Liver (tissue), 9 donors: ENCODE measurements around the gene AHSG. TPM values are rescaled to one million over a fixed set of nuclear protein-coding genes. Genes with fewer than 3 reads are reported as not detected.
A peak's percentile ranks its signal among the peaks of the same experiment; 100 is the strongest.

Source experiments
- DNase-seq: peaks from one replicate; pipeline ENCODE4 v3.0.0-alpha.2; 2017; ENCODE audit warnings: low spot score
- H3K27ac ChIP-seq, 2 donors: one replicate each; pipeline ENCODE4 v1.7.0; 2013; ENCODE audit warnings: inconsistent platforms in 2 of 2, low read length in 2 of 2, control low read depth in 1 of 2, low read depth in 1 of 2, mild to moderate bottlenecking in 1 of 2
- H3K27me3 ChIP-seq, 4 donors: one replicate each; pipeline versions ENCODE4 v1.6.1 to v1.7.0; 2013; ENCODE audit warnings: low read length in 3 of 4, inconsistent platforms in 1 of 4, mild to moderate bottlenecking in 1 of 4, moderate library complexity in 1 of 4; ENCODE audit not compliant: control insufficient read depth in 4 of 4, insufficient read depth in 4 of 4
- H3K36me3 ChIP-seq, 4 donors: one replicate each; pipeline versions ENCODE4 v1.6.1 to v1.7.0; 2013; ENCODE audit warnings: low read length in 3 of 4, mild to moderate bottlenecking in 3 of 4, low read depth in 1 of 4, moderate library complexity in 1 of 4; ENCODE audit not compliant: control insufficient read depth in 4 of 4, insufficient read depth in 3 of 4
- H3K4me1 ChIP-seq, 4 donors: one replicate each; pipeline versions ENCODE4 v1.6.1 to v1.7.0; 2013; ENCODE audit warnings: low read length in 3 of 4, mild to moderate bottlenecking in 3 of 4, moderate library complexity in 1 of 4; ENCODE audit not compliant: control insufficient read depth in 4 of 4, insufficient read depth in 4 of 4
- H3K4me3 ChIP-seq, 3 donors: one replicate each; pipeline versions ENCODE4 v1.6.1 to v1.7.0; 2013; ENCODE audit warnings: low read length in 3 of 3, control low read depth in 1 of 3, low read depth in 1 of 3, mild to moderate bottlenecking in 1 of 3
- H3K9ac ChIP-seq, 2 donors: one replicate each; pipeline ENCODE4 v1.7.0; 2013; ENCODE audit warnings: low read length in 2 of 2, mild to moderate bottlenecking in 2 of 2, moderate library complexity in 2 of 2, control low read depth in 1 of 2, low read depth in 1 of 2
- H3K9me3 ChIP-seq, 4 donors: one replicate each; pipeline versions ENCODE4 v1.6.1 to v1.7.0; 2013; ENCODE audit warnings: low read length in 3 of 4; ENCODE audit not compliant: control insufficient read depth in 4 of 4
- ATF3 ChIP-seq: IDR thresholded peaks from 2 replicates; pipeline ENCODE4 v1.6.1; 2016; ENCODE audit warnings: antibody characterized with exemption
- FOXA1 ChIP-seq: IDR thresholded peaks from 2 replicates; pipeline ENCODE4 v1.6.1; 2016; ENCODE audit warnings: antibody characterized with exemption
- FOXA2 ChIP-seq: IDR thresholded peaks from 2 replicates; pipeline ENCODE4 v1.6.1; 2016; ENCODE audit warnings: antibody characterized with exemption
- GABPA ChIP-seq, 2 donors: IDR thresholded peaks in 1 of 2; conservative IDR thresholded peaks in 1 of 2; 2 replicates each; pipeline ENCODE4 v1.6.1; 2016; ENCODE audit warnings: antibody characterized with exemption in 2 of 2, mild to moderate bottlenecking in 1 of 2, moderate library complexity in 1 of 2
- HNF4A ChIP-seq, 2 donors: conservative IDR thresholded peaks; 2 replicates each; pipeline ENCODE4 v1.6.1; 2016; ENCODE audit warnings: antibody characterized with exemption in 2 of 2, mild to moderate bottlenecking in 2 of 2
- HNF4G ChIP-seq: IDR thresholded peaks from 2 replicates; pipeline ENCODE4 v1.6.1; 2016; ENCODE audit warnings: antibody characterized with exemption
- JUND ChIP-seq, 2 donors: IDR thresholded peaks; 2 replicates each; pipeline ENCODE4 v1.6.1; 2016; ENCODE audit warnings: antibody characterized with exemption in 2 of 2
- REST ChIP-seq: IDR thresholded peaks from 2 replicates; pipeline ENCODE4 v1.6.1; 2016; ENCODE audit warnings: antibody characterized with exemption, mild to moderate bottlenecking
- RXRA ChIP-seq, 2 donors: IDR thresholded peaks; 2 replicates each; pipeline ENCODE4 v1.6.1; 2017 to 2018; ENCODE audit warnings: antibody characterized with exemption in 2 of 2, mild to moderate bottlenecking in 1 of 2
- SP1 ChIP-seq: IDR thresholded peaks from 2 replicates; pipeline ENCODE4 v1.6.1; 2018; ENCODE audit warnings: antibody characterized with exemption, mild to moderate bottlenecking
- YY1 ChIP-seq: IDR thresholded peaks from 2 replicates; pipeline ENCODE4 v1.6.1; 2016; ENCODE audit warnings: antibody characterized with exemption, mild to moderate bottlenecking
- ZBTB33 ChIP-seq: IDR thresholded peaks from 2 replicates; pipeline ENCODE4 v1.6.1; 2016; ENCODE audit warnings: antibody characterized with exemption
- WGBS: extraction: QIAGEN DNeasy Blood & Tissue Kit; methylation state at CpG from one replicate; pipeline ENCODE4 v1.1.7; 2013; 5-methylcytosine and 5-hydroxymethylcytosine counted together
- polyA plus RNA-seq, 2 donors: library from polyadenylated mRNA; stranded (reverse) in 1 of 2; unstranded in 1 of 2; fragments of 200-250 nt in 1 of 2; fragments of >200 nt in 1 of 2; fragmentation: Nextera tagmentation in 1 of 2; extraction: Ambion mirVana in 1 of 2; gene quantifications; one replicate each; pipeline versions ENCODE4 v1.2.1 to v1.2.3, GENCODE V29; 2013 to 2015
- total RNA-seq, 2 donors: library from RNA; depleted of rRNA; stranded (reverse); fragments of >200 nt; gene quantifications; one replicate each; pipeline ENCODE4 v1.2.3, GENCODE V29; 2014
- TF ChIP-seq, protein P1 (sequence below): IDR thresholded peaks from 2 replicates; pipeline ENCODE4 v1.6.1; 2016; ENCODE audit warnings: antibody characterized with exemption
- donor health status: healthy.
- donor health status: healthy.
- donor health status: healthy.
- donor health status: healthy.
- donor health status: healthy.

Gene AHSG
- total and polyA plus RNA-seq, 4 donors = 965 to 4,470 (median 2,050) TPM

- Histone ChIP-seq H3K36me3 (peaks cover 2 to 26% (median 15%) of the 10 kb centered on the region in 4 donors), H3K27ac (peak overlapping the region; percentile 79 to 93), H3K4me1 (peaks cover 0 to 37% (median 30%) of the 10 kb centered on the region in 4 donors), H3K9me3 (no peaks in the 10 kb centered on the region), H3K9ac (peak overlapping the region; percentile 43 to 87), H3K27me3 (no peaks in the 10 kb centered on the region), H3K4me3 (peak overlapping the region; percentile 77 to 97 (median 97))
- WGBS = 4% methylated on average over 21 of the region's 21 CpGs
- TF ChIP-seq RXRA (IDR thresholded peaks at IDR 0.05) (no peak), HNF4G (no peak), REST (no peak), ATF3 (no peak), HNF4A (conservative IDR thresholded peaks at IDR 0.05) (no peak)
- TF ChIP-seq, protein P1, sequence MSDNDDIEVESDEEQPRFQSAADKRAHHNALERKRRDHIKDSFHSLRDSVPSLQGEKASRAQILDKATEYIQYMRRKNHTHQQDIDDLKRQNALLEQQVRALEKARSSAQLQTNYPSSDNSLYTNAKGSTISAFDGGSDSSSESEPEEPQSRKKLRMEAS = no peak
- no peak for DNase-seq
These were observed 41.8 kb upstream of the AHSG start for GRCh38 chr3:186570941-186571643.

- no peak overlapping the region for H3K27ac ChIP-seq
These were observed 41.2 kb upstream of the AHSG start for GRCh38 chr3:186571644-186572013.

More at GRCh38 chr3:186571644-186572013, 41.2 kb upstream of the AHSG start:
- no peaks in the 10 kb centered on the region for H3K9me3 ChIP-seq
- peaks cover 0 to 32% (median 25%) of the 10 kb centered on the region in 4 donors for H3K4me1 ChIP-seq
- TF ChIP-seq JUND (IDR thresholded peaks at IDR 0.05) (no peak), GABPA (IDR thresholded peaks at IDR 0.05 in 1 of 2, conservative IDR thresholded peaks at IDR 0.05 in 1 of 2) (no peak), YY1 (no peak), FOXA1 (no peak), REST (no peak), ATF3 (no peak), SP1 (no peak), ZBTB33 (no peak), HNF4A (conservative IDR thresholded peaks at IDR 0.05) (no peak), FOXA2 (no peak)
- peaks cover 2 to 29% (median 21%) of the 10 kb centered on the region in 4 donors for H3K36me3 ChIP-seq
- no peak for DNase-seq
- peak overlapping the region; percentile 17 to 87 for H3K9ac ChIP-seq
- H3K27me3 ChIP-seq = no peaks in the 10 kb centered on the region
- peak overlapping the region; percentile 77 to 97 (median 97) for H3K4me3 ChIP-seq
- 66% methylated on average over 2 of the region's 2 CpGs for WGBS
